Ectodermal cell (in vitro differentiated cells): ENCODE measurements around the gene CD14. TPM values are rescaled to one million over a fixed set of nuclear protein-coding genes. Genes with fewer than 3 reads are reported as not detected.
"Not testable (repeated sequence)": the region's sequence is repeated elsewhere in the genome, so short reads cannot be mapped to it uniquely, and the experiment has no call there.

Experiments
- H3K27ac ChIP-seq: 2 replicates; pipeline ENCODE4 v1.7.0; 2013; ENCODE audit warnings: mild to moderate bottlenecking, low read depth, low read length; ENCODE audit not compliant: insufficient read depth, poor library complexity, severe bottlenecking
- H3K27me3 ChIP-seq: 2 replicates; pipeline ENCODE4 v1.7.0; 2013; ENCODE audit warnings: mild to moderate bottlenecking, low read length; ENCODE audit not compliant: insufficient read depth, control insufficient read depth, poor library complexity, severe bottlenecking
- H3K36me3 ChIP-seq: one replicate; pipeline ENCODE4 v1.7.0; 2013; ENCODE audit warnings: low read length; ENCODE audit not compliant: control insufficient read depth, insufficient read depth
- H3K4me1 ChIP-seq: one replicate; pipeline ENCODE4 v1.7.0; 2013; ENCODE audit warnings: low read length; ENCODE audit not compliant: control insufficient read depth, insufficient read depth
- H3K4me3 ChIP-seq: 2 replicates; pipeline ENCODE4 v1.7.0; 2013; ENCODE audit warnings: low read depth, low read length, control low read depth; ENCODE audit not compliant: insufficient read depth
- H3K9me3 ChIP-seq: 2 replicates; pipeline ENCODE4 v1.7.0; 2013; ENCODE audit warnings: mild to moderate bottlenecking, low read length, moderate library complexity; ENCODE audit not compliant: control insufficient read depth
- WGBS, 2 experiments: methylation state at CpG; one replicate each; pipeline ENCODE4 v1.1.7; 2013; ENCODE audit warnings: missing lambda C conversion rate in 2 of 2; 5-methylcytosine and 5-hydroxymethylcytosine counted together
- polyA plus RNA-seq, 4 experiments: library from polyadenylated mRNA; stranded (reverse); fragments of 50-300 nt; gene quantifications; one replicate each; pipeline ENCODE4 v1.2.3, GENCODE V29; 2013

CD14 gene
- 0.76 TPM for polyA plus RNA-seq (2013, experiment 1 of 4)
- 0.14 TPM for polyA plus RNA-seq (2013, experiment 2 of 4)
- polyA plus RNA-seq (2013, experiment 3 of 4), result not detected
- 0.16 TPM for polyA plus RNA-seq (2013, experiment 4 of 4)

DNA sequence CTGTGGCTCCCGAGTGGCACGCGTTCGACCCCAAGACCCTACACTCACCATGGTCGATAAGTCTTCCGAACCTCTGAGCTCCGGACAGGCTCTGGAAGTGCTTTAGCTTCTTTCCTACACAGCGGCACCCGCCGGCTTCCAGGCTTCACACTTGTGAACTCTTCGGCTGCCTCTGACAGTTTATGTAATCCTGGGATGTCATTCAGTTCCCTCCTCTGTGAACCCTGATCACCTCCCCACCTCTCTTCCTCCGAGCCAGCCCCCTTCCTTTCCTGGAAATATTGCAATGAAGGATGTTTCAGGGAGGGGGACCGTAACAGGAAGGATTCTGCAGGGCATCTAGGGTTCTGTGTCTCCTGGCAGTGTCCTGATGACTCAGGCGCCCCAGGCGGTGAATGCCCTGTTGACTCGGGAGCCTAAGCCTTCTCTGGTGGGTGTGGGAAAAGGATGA, at the start of gene CD14:
Gene CD14, minus strand, starts transcription at position 155 of the 451 bp plus-strand sequence. Its CDS starts 104 bp downstream, at position 51.
- no peaks in the 10 kb centered on the region for H3K4me1 ChIP-seq
- peaks cover 45% of the 10 kb centered on the region for H3K27me3 ChIP-seq
- 34 to 43% methylated on average over 15 to 16 of the region's 16 CpGs for WGBS, 2 experiments
- peak within 1 kb of the TSS; percentile 15 for H3K4me3 ChIP-seq
- no peaks in the 10 kb centered on the region for H3K36me3 ChIP-seq
- H3K9me3 ChIP-seq, result no peaks in the 10 kb centered on the region
- no peak within 1 kb of the TSS for H3K27ac ChIP-seq

DNA sequence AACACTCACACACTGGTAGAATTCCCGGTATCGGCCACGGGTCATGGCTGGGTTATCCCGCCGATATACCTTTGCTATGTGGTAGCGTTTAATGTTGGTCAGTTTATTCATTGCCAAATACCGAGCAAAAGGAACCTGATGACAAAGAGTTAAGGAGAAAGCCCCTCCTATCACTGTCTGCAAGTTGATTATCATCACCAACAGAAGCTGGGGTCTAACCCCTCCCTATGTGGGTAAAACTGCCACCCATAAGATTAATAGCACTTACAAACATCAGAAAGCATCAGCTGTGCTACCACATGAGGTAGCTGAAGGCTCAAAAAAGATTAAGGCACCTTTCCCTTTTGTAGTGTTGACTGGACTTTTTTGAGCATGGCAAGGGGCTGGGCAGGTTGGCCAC, 46.0 kb upstream of the CD14 start:
- Histone ChIP-seq H3K27me3 (no peaks in the 10 kb centered on the region), H3K4me3 (no peak overlapping the region), H3K27ac (no peak overlapping the region), H3K9me3 (no peaks in the 10 kb centered on the region), H3K4me1 (no peaks in the 10 kb centered on the region), H3K36me3 (peaks cover 23% of the 10 kb centered on the region)
- 95 to 97% methylated on average over 7 of the region's 7 CpGs for whole genome bisulfite sequencing, 2 experiments

GRCh38 chr5:140677947-140678346, 45.0 kb upstream of the CD14 start:
- H3K36me3 ChIP-seq, result peaks cover 28% of the 10 kb centered on the region
- no peaks in the 10 kb centered on the region for H3K4me1 ChIP-seq
- H3K9me3 ChIP-seq, result no peaks in the 10 kb centered on the region
- H3K27me3 ChIP-seq, result no peaks in the 10 kb centered on the region
- H3K27ac ChIP-seq, result no peak overlapping the region
- WGBS, 2 experiments, result 91 to 97% methylated on average over 3 of the region's 3 CpGs
- no peak overlapping the region for H3K4me3 ChIP-seq

DNA sequence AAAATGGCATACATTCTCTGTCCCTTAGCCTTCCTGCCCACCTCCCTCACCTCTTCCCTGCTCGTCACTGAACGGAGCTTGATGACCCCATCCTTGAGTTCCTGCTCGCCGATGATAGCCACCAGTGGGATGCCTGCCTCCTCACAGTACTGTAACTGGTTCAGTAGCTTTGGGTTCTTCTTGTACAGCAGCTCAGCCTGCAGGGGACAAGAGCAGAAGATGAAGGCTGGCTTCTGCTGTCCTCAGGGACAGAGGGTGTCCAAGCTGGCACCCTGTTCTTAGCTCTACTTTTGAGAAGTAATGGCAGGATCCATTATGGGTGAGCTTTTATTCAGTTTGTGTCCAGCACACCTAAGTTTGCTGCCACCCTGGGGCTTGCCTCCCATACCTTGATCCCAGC, 41.7 kb upstream of the CD14 start:
- Histone ChIP-seq H3K4me1 (no peaks in the 10 kb centered on the region), H3K4me3 (no peak overlapping the region), H3K36me3 (peaks cover 31% of the 10 kb centered on the region), H3K9me3 (no peaks in the 10 kb centered on the region), H3K27ac (no peak overlapping the region), H3K27me3 (no peaks in the 10 kb centered on the region)
- 97 to 99% methylated on average over 4 of the region's 4 CpGs for WGBS, 2 experiments

DNA sequence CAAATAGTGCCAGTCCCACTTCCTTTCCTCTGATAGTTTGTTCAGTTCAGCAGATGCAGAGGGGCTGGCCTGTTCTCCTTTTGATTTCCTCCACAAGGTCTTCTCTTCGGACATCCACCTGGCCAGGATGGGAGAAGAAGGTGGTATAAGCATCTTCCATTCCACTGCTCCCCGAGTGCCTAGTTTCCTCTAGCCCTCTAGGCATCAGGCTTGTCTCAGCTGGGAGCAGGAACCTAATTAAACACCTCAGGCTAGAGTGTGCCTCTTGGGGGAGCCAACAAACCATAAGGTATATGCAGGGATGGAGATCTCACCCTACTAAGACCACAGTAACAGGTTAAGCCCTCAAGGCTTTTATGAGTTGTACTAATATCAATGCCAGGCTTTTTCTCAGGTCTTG, 41.2 kb upstream of the CD14 start:
- Histone ChIP-seq H3K4me3 (no peak overlapping the region), H3K27me3 (no peaks in the 10 kb centered on the region), H3K4me1 (no peaks in the 10 kb centered on the region), H3K27ac (no peak overlapping the region), H3K36me3 (peaks cover 31% of the 10 kb centered on the region), H3K9me3 (no peaks in the 10 kb centered on the region)
- WGBS, 2 experiments, result 88 to 94% methylated on average over 2 of the region's 2 CpGs

DNA sequence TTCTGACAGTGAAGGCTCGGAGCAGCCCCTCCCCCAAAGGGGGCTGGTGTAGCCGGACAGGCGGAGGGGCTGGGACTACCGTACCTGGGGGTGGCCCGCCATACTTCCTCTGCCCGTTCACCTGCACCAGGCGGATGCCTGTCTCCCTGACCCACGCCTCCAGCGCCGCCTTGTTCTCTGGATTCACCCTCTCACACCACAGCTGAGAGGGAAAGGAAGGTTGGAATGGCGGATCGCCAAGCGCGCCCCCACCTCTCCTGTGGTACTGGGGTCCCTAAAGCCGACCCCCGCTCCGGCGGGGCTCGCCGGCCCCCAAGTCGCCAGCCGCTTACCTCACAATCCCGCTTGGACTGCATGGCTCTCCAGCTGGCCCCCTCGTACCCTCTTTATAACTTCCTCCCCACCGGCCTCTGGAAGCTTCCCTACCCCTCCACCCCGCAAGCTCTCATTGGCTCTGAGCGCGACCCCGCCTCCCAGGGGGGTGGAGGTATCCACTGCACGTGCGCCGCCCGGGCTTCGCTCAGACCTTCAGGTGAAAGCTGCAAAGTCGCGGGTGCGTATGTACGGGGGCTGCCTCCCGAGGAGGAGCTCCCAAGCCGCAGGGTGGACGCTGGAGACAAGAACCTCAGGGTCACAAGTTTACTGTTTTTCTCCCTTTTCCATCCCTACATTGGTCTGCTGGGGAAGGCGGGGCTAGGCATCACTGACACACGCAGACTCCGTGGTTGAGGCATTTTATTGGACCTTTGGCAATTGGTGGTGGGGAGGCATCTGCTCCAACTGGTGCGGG, 40.4 kb upstream of the CD14 start, which contains the start of gene DND1:
Gene DND1, minus strand, starts transcription at position 390 of the 790 bp plus-strand sequence. Its CDS starts 34 bp downstream, at position 356.
- Histone ChIP-seq H3K9me3 (no peaks in the 10 kb centered on the region), H3K27me3 (no peaks in the 10 kb centered on the region), H3K36me3 (peaks cover 39% of the 10 kb centered on the region), H3K4me3 (no peak within 1 kb of the TSS), H3K27ac (no peak within 1 kb of the TSS), H3K4me1 (no peaks in the 10 kb centered on the region)
- 93 to 94% methylated on average over 45 of the region's 45 CpGs for WGBS, 2 experiments

DNA sequence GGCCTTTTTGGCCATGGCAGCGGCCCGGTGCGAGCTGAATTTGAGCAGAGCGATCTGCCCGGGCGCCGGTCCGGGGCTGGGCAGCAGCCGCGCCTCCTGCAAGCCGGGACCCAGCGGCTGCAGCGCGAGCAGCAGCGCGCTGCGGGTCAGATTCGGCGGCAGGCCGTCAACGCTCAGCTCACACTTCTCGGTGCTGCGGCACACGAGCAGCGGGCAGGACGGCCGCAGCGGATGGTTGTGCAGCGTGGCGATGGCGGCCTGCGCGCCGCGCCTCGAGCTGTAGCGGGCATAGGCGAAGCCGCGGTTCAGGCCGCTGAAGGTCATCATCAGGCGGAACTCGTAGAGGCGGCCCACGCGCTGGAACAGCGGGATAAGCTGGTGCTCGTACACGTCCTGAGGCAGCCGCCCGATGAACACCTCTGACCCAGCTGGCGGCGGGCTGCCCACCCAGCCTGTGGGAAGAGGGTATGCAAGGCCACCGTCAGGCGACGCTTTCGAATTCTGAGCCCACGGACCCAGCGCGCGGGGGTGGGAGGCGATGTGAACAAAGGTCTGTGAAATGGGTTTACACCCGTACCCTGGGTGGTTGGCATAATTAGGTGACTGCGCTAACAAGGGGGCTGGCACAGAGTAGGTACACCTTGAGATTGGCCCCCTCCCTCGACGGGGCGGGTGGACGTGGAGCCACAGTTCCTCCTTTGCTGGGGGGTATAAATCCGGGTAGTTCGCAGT, 39.6 kb upstream of the CD14 start:
- no peak overlapping the region for H3K4me3 ChIP-seq
- no peaks in the 10 kb centered on the region for H3K27me3 ChIP-seq
- H3K27ac ChIP-seq, result no peak overlapping the region
- H3K4me1 ChIP-seq, result no peaks in the 10 kb centered on the region
- peaks cover 38% of the 10 kb centered on the region for H3K36me3 ChIP-seq
- no peaks in the 10 kb centered on the region for H3K9me3 ChIP-seq
- WGBS, 2 experiments, result 96% methylated on average over 70 of the region's 70 CpGs

DNA sequence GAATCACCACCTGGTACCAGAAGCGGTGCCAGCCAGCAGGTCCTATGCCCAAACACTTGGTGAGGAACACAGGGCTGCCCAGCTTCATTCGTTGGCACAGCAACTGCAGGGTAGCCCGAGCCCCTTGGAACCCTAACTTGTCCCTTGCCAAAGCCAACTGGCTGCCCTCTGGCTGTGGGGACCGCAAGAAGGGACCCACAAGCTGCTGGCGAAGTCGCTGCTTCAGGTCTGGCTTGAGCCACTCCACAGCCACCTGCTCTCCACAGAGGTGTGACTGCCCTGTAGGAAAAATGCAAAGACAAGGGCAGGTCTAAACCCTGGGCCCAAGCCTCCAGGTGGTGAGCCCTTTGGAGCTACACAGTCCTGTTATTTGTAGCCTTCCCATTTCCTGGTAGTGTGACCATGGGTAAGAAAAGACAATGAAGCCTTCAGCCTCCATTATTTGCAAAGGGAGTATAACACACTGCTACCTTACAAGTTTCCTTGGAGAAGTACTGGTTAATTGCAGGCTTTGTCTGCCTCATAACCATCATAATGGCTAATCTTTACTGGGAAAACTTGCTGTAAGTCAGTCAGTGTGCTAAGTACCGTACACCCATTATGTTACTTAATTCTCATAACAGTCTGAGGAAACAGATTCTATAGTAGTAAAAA, 38.6 kb upstream of the CD14 start:
- H3K4me3 ChIP-seq, result no peak overlapping the region
- H3K27me3 ChIP-seq, result no peaks in the 10 kb centered on the region
- H3K9me3 ChIP-seq, result no peaks in the 10 kb centered on the region
- peaks cover 34% of the 10 kb centered on the region for H3K36me3 ChIP-seq
- H3K4me1 ChIP-seq, result no peaks in the 10 kb centered on the region
- WGBS, 2 experiments, result 96 to 98% methylated on average over 6 of the region's 7 CpGs
- H3K27ac ChIP-seq, result no peak overlapping the region

DNA sequence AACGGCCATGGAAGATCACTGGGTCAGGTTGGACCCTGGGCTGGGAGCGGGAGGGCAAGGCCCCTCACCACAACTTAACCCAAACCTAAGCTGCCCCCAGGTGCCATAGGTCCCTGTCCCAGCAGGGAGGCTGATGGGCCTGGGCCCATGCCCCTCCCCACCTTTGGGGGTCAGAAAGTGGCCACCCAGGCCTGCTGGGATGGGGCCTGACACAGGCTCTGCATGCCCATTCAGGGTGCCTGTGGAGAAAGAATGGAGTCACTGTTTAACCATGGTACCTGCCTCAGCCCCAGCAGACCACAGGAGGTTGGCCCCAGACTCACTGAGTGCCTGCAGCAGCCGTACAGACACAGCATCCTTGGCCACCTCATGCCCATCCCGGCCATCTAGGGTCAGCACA, 38.1 kb upstream of the CD14 start:
- not testable (repeated sequence) for H3K4me3 ChIP-seq, H3K4me1 ChIP-seq, H3K27ac ChIP-seq, H3K27me3 ChIP-seq, H3K9me3 ChIP-seq
- peaks cover 31% of the 10 kb centered on the region for H3K36me3 ChIP-seq
- 85 to 95% methylated on average over 3 of the region's 4 CpGs for WGBS, 2 experiments
